SU-DHL-6 (cell line): ENCODE results near the gene PNO1.

ENCODE experiments used
- H2AFZ ChIP-seq: fragments of 200-600 bp; sonication (generic); 2 replicates; pipeline ENCODE4 v1.6.1; 2014; ENCODE audit warnings: low read depth, mild to moderate bottlenecking, moderate library complexity, mixed read lengths, antibody characterized with exemption, low read length; ENCODE audit not compliant: severe bottlenecking
- H3F3A ChIP-seq: fragments of 200-600 bp; shearing (Covaris generic); 2 replicates; pipeline ENCODE4 v1.6.0; 2016; ENCODE audit warnings: antibody characterized with exemption, mild to moderate bottlenecking; ENCODE audit not compliant: insufficient read depth
- H3K27ac ChIP-seq: fragments of 200-600 bp; sonication (generic); 2 replicates; pipeline ENCODE4 v1.5.1; 2016; ENCODE audit warnings: low read depth, mild to moderate bottlenecking, low read length, moderate library complexity, mixed read lengths
- H3K27me3 ChIP-seq: fragments of 200-600 bp; sonication (generic), shearing (Covaris generic); 2 replicates; pipeline ENCODE4 v1.6.0; 2014; ENCODE audit warnings: mild to moderate bottlenecking, low read length
- H3K36me3 ChIP-seq: fragments of 200-600 bp; sonication (generic); 2 replicates; pipeline ENCODE4 v1.6.1; 2014; ENCODE audit warnings: mild to moderate bottlenecking, low read length, mixed read lengths
- H3K4me2 ChIP-seq: fragments of 300-600, 200-600 bp; shearing (Covaris generic), sonication (generic); 2 replicates; pipeline ENCODE4 v1.6.0; 2014; ENCODE audit warnings: low read length, low read depth, mild to moderate bottlenecking; ENCODE audit not compliant: poor library complexity, severe bottlenecking
- H3K4me3 ChIP-seq: fragments of 200-600 bp; sonication (generic); 2 replicates; pipeline ENCODE4 v1.5.1; 2014; ENCODE audit warnings: antibody characterized with exemption, low read length, mild to moderate bottlenecking, mixed read lengths; ENCODE audit not compliant: insufficient read depth, poor library complexity, severe bottlenecking
- H3K79me2 ChIP-seq: fragments of 200-600 bp; sonication (generic); 2 replicates; pipeline ENCODE4 v1.6.1; 2014; ENCODE audit warnings: mild to moderate bottlenecking, low read length, moderate library complexity; ENCODE audit not compliant: insufficient read depth
- H3K9ac ChIP-seq: fragments of 200-600 bp; sonication (generic); 2 replicates; pipeline ENCODE4 v1.7.0; 2014; ENCODE audit warnings: mild to moderate bottlenecking, low read length
- H3K9me2 ChIP-seq: fragments of 200-600 bp; sonication (generic); replicated peaks from 2 replicates; pipeline ENCODE4 v1.6.1; 2014; ENCODE audit warnings: low read length; ENCODE audit not compliant: insufficient read depth
- H3K9me3 ChIP-seq: fragments of 200-600 bp; sonication (generic); 2 replicates; pipeline ENCODE4 v1.6.1; 2014; ENCODE audit warnings: low read length, mixed read lengths; ENCODE audit not compliant: insufficient read depth
- H4K20me1 ChIP-seq: fragments of 200-600 bp; sonication (generic); 2 replicates; pipeline ENCODE4 v1.6.1; 2014; ENCODE audit warnings: low read depth, mild to moderate bottlenecking, antibody characterized with exemption, low read length, moderate library complexity, mixed read lengths
- CTCF ChIP-seq: fragments of 200-600 bp; sonication (generic); IDR thresholded peaks from one replicate; pipeline ENCODE4 v1.5.1; 2017; ENCODE audit warnings: antibody characterized with exemption, mild to moderate bottlenecking, low read length, moderate library complexity; ENCODE audit not compliant: insufficient read depth, poor library complexity, severe bottlenecking
- EZH2phosphoT487 ChIP-seq: fragments of 200-600 bp; sonication (generic), shearing (Covaris generic); conservative IDR thresholded peaks from 2 replicates; pipeline ENCODE4 v1.6.1; 2018; ENCODE audit warnings: mild to moderate bottlenecking, antibody characterized with exemption, low read length, moderate library complexity, mixed read lengths

Gene PNO1

GRCh38 chr2:68134120-68134519, 23.6 kb upstream of the PNO1 start:
- Histone ChIP-seq H4K20me1 (no peaks in the 10 kb centered on the region), H3K27ac (no peak overlapping the region), H3K79me2 (no peaks in the 10 kb centered on the region), H3K36me3 (peaks cover 4% of the 10 kb centered on the region; the same call in 1 of the 2 replicates), H3K4me3 (no peak overlapping the region), H2AFZ (no peak overlapping the region), H3K9me3 (no peaks in the 10 kb centered on the region), H3K9me2 (no peaks in the 10 kb centered on the region), H3K9ac (no peak overlapping the region), H3K4me2 (no peak overlapping the region), H3K27me3 (no peaks in the 10 kb centered on the region), H3F3A (no peaks in the 10 kb centered on the region)
- TF ChIP-seq EZH2phosphoT487 (no peak), CTCF (no peak)

- H2AFZ ChIP-seq, result no peak overlapping the region
- no peaks in the 10 kb centered on the region for H3K27me3 ChIP-seq
- H3K27ac ChIP-seq, result no peak overlapping the region
- no peak overlapping the region for H3K4me2 ChIP-seq
- no peaks in the 10 kb centered on the region for H3K9me2 ChIP-seq
- no peaks in the 10 kb centered on the region for H4K20me1 ChIP-seq
- H3K79me2 ChIP-seq, result no peaks in the 10 kb centered on the region
- H3K4me3 ChIP-seq, result no peak overlapping the region
- no peak overlapping the region for H3K9ac ChIP-seq
- TF ChIP-seq EZH2phosphoT487 (no peak), CTCF (no peak)
- peaks cover 4% of the 10 kb centered on the region; the same call in 1 of the 2 replicates for H3K36me3 ChIP-seq
- H3F3A ChIP-seq, result no peaks in the 10 kb centered on the region
- no peaks in the 10 kb centered on the region for H3K9me3 ChIP-seq
These were observed 23.1 kb upstream of the PNO1 start for GRCh38 chr2:68134554-68134953.

GRCh38 chr2:68135448-68136320, 22.0 kb upstream of the PNO1 start:
- no peak overlapping the region for H3K27ac ChIP-seq
- H3K79me2 ChIP-seq, result no peaks in the 10 kb centered on the region
- TF ChIP-seq EZH2phosphoT487 (no peak), CTCF (no peak)
- H3K36me3 ChIP-seq, result peaks cover 4% of the 10 kb centered on the region; the same call in 1 of the 2 replicates
- H4K20me1 ChIP-seq, result no peaks in the 10 kb centered on the region
- no peak overlapping the region for H3K9ac ChIP-seq
- no peaks in the 10 kb centered on the region for H3K27me3 ChIP-seq
- H3F3A ChIP-seq, result no peaks in the 10 kb centered on the region
- H3K4me3 ChIP-seq, result no peak overlapping the region
- no peak overlapping the region for H3K4me2 ChIP-seq
- H3K9me3 ChIP-seq, result no peaks in the 10 kb centered on the region
- no peaks in the 10 kb centered on the region for H3K9me2 ChIP-seq
- no peak overlapping the region for H2AFZ ChIP-seq
